ENCODE measurements around the gene RHOB. TPM values are rescaled to one million over a fixed set of nuclear protein-coding genes. Genes with fewer than 3 reads are reported as not detected.

Gene RHOB
- total and polyA plus RNA-seq, 2 experiments from 2014 or later = 15.4 to 92.1 TPM

DNA sequence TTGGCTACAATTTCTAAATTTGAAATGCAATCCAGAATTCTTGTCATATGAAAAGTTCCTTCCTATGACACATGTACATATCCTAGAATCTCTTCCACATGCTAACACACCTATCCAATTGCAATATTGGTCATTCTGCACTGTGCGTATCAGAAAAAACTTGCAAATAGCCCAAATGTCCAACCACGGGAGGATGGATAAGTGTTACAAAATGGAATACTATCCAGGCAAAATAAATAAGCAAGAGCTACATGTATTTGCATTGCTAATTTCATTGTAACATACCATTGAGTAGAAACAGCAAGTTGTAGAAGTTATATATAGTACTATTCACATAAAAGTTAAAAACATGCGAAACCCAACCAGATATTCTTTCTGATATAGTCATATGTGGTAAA, 15.6 kb upstream of the RHOB start:
- TF ChIP-seq CTCF (IDR thresholded peaks at IDR 0.05; ENCODE audit: low read depth, low read length) = no peak
- Histone ChIP-seq H3K27me3 (no peaks in the 10 kb centered on the region), H3K27ac (no peak overlapping the region), H3K36me3 (no peaks in the 10 kb centered on the region), H3K9me3 (ENCODE audit: low read depth) (no peaks in the 10 kb centered on the region), H3K4me3 (no peak overlapping the region), H3K4me1 (ENCODE audit: low read depth) (no peaks in the 10 kb centered on the region)
- DNase-seq (ENCODE audit: low read depth in 1 of 2, low spot score in 1 of 2) = no peak

GRCh38 chr2:20431772-20432171, 15.1 kb upstream of the RHOB start:
- no peak for DNase-seq (ENCODE audit: low read depth in 1 of 2, low spot score in 1 of 2)
- Histone ChIP-seq H3K9me3 (ENCODE audit: low read depth) (no peaks in the 10 kb centered on the region), H3K4me1 (ENCODE audit: low read depth) (no peaks in the 10 kb centered on the region), H3K36me3 (no peaks in the 10 kb centered on the region), H3K27me3 (no peaks in the 10 kb centered on the region), H3K27ac (no peak overlapping the region), H3K4me3 (no peak overlapping the region)
- no peak for TF ChIP-seq CTCF (IDR thresholded peaks at IDR 0.05; ENCODE audit: low read depth, low read length)

DNA sequence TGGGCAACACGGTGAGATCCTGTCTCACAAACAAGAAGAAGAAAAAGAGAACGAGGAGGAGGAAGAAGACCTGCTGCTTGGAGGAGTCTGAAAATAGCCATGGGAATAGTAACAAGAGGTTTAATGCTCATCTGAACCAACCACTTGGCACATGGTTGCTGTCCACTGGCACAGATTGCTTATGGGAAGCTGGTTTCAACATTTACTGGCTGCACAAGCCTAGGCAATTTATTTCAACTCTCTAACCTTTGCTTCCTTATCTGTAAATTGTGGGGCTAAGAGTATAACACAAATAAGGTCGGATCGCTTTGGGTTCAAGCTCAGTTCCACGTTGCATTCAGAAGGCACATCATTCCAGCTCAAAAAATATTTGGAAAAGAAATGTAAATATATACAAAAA, 14.2 kb upstream of the RHOB start:
- DNase-seq (ENCODE audit: low read depth in 1 of 2, low spot score in 1 of 2) = no peak
- H3K4me3 ChIP-seq = no peak overlapping the region
- no peak overlapping the region for H3K27ac ChIP-seq
- no peaks in the 10 kb centered on the region for H3K9me3 ChIP-seq (ENCODE audit: low read depth)
- TF ChIP-seq CTCF (IDR thresholded peaks at IDR 0.05; ENCODE audit: low read depth, low read length) = no peak
- no peaks in the 10 kb centered on the region for H3K27me3 ChIP-seq
- H3K36me3 ChIP-seq = no peaks in the 10 kb centered on the region
- H3K4me1 ChIP-seq (ENCODE audit: low read depth) = no peaks in the 10 kb centered on the region

DNA sequence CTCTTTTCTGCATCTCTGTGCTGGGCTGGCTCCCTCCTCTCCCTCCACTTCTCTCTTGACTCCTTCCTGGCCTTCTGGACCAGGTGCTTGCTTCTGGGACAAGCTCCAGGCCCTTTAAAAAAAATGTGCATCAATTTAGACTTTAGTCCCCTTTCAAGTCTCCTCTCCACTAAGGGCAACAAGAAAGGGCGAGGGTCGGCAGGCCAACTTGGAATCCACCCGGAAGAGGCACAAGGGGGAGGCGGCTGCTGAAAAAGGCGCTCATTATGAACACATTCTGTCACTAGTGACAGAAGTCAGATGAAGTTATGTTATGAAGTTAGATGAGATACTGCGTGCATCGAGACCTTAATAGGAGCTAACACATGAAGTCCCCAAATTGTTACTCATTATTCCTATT, 13.6 kb upstream of the RHOB start:
- no peak for TF ChIP-seq CTCF (IDR thresholded peaks at IDR 0.05; ENCODE audit: low read depth, low read length)
- no peaks in the 10 kb centered on the region for H3K27me3 ChIP-seq
- no peaks in the 10 kb centered on the region for H3K4me1 ChIP-seq (ENCODE audit: low read depth)
- no peak overlapping the region for H3K27ac ChIP-seq
- no peaks in the 10 kb centered on the region for H3K36me3 ChIP-seq
- H3K9me3 ChIP-seq (ENCODE audit: low read depth) = no peaks in the 10 kb centered on the region
- no peak overlapping the region for H3K4me3 ChIP-seq
- no peak for DNase-seq (ENCODE audit: low read depth in 1 of 2, low spot score in 1 of 2)

GRCh38 chr2:20433946-20434553, 12.8 kb upstream of the RHOB start:
- no peaks in the 10 kb centered on the region for H3K9me3 ChIP-seq (ENCODE audit: low read depth)
- H3K4me1 ChIP-seq (ENCODE audit: low read depth) = no peaks in the 10 kb centered on the region
- H3K27me3 ChIP-seq = no peaks in the 10 kb centered on the region
- no peak for TF ChIP-seq CTCF (IDR thresholded peaks at IDR 0.05; ENCODE audit: low read depth, low read length)
- no peak overlapping the region for H3K4me3 ChIP-seq
- no peak for DNase-seq (ENCODE audit: low read depth in 1 of 2, low spot score in 1 of 2)
- H3K36me3 ChIP-seq = no peaks in the 10 kb centered on the region
- no peak overlapping the region for H3K27ac ChIP-seq
